MCF 10A (cell line): ENCODE measurements around the gene POLE. TPM values are rescaled to one million over a fixed set of nuclear protein-coding genes. Genes with fewer than 3 reads are reported as not detected.

ENCODE experiments used
- BruUV-seq: library from RNA; stranded (reverse); fragments of 400-500 nt; replicated peaks from 2 replicates; lab custom pipeline; 2021; lab: Mats Ljungman, UMichigan
- CTCF ChIA-PET: fragments of 300-600 bp; sonication (Branson Sonifier 250); formaldehyde crosslinking; extraction: SDS; loops from one replicate; lab custom pipeline; 2021; ENCODE audit warnings: antibody characterized with exemption, inconsistent platforms; lab: Yijun Ruan, JAX
- POLR2A ChIA-PET: fragments of 300-600, 350-650 bp; sonication (Branson Sonifier 250); formaldehyde crosslinking; extraction: SDS; loops from one replicate; lab custom pipeline; 2020; ENCODE audit warnings: antibody characterized with exemption, inconsistent platforms; lab: Yijun Ruan, JAX
- DNase-seq: peaks from one replicate; pipeline ENCODE4 v3.0.0-alpha.2; 2018; ENCODE audit not compliant: unreplicated experiment
- H3K27ac Mint-ChIP-seq: one replicate; pipeline ENCODE4 v1.8.0; 2022; ENCODE audit warnings: mild to moderate bottlenecking, low read depth, mixed read lengths; ENCODE audit not compliant: unreplicated experiment
- H3K27me3 Mint-ChIP-seq: one replicate; pipeline ENCODE4 v1.8.0; 2022; ENCODE audit warnings: mixed read lengths; ENCODE audit not compliant: insufficient read depth, unreplicated experiment
- H3K36me3 Mint-ChIP-seq: one replicate; pipeline ENCODE4 v1.8.0; 2022; ENCODE audit warnings: mild to moderate bottlenecking, moderate library complexity, mixed read lengths; ENCODE audit not compliant: insufficient read depth, unreplicated experiment
- H3K4me1 Mint-ChIP-seq: one replicate; pipeline ENCODE4 v1.8.0; 2022; ENCODE audit warnings: mixed read lengths; ENCODE audit not compliant: insufficient read depth, unreplicated experiment
- H3K4me3 Mint-ChIP-seq: one replicate; pipeline ENCODE4 v1.8.0; 2022; ENCODE audit warnings: mild to moderate bottlenecking, moderate library complexity, mixed read lengths; ENCODE audit not compliant: unreplicated experiment
- H3K9me3 Mint-ChIP-seq: one replicate; pipeline ENCODE4 v1.8.0; 2022; ENCODE audit warnings: mixed read lengths; ENCODE audit not compliant: unreplicated experiment
- intact Hi-C: fragments of 100-400 bp; cut with micrococcal nuclease; formaldehyde crosslinking; loops from 2 replicates; pipeline ENCODE4 v1.14.1; 2022
- total RNA-seq: library from RNA; stranded (reverse); gene quantifications from 2 replicates; pipeline ENCODE4 v1.2.3, GENCODE V29; 2022
- TF ChIP-seq, protein P1 (sequence below): fragments of 200-600 bp; IDR thresholded peaks from one replicate; pipeline ENCODE4 v1.8.0; 2022; ENCODE audit warnings: antibody characterized with exemption, mild to moderate bottlenecking; ENCODE audit not compliant: unreplicated experiment

The POLE gene
- total RNA-seq, 1 experiment from 2014 or later, result 36.3 TPM

DNA sequence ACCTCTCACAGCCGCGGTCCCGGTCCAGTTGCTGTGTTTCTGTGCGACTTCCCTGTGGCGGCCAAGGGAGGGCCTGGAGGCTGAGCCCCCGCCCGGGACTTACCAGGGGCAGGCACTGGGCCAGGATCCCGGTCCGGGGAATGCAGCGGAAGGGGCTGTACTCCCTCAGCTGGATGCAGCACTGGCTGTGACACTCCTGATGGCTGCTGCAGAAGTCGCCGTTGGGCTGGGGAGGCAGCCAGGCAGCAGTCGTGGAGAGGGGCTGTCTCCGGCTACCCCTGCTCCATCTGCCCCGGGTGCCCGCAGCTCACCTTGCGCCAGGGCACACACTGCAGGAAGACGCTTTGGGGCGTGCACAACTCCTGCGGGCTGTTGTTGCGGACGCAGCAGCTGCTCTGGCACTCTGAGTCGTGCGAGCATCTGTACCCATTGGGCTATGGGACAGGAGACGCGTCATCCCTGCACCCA lies 83.0 kb downstream of the POLE start:
- H3K36me3 Mint-ChIP-seq, result no peaks in the 10 kb centered on the region
- no peaks in the 10 kb centered on the region for H3K9me3 Mint-ChIP-seq
- ChIA-PET POLR2A (no interaction called here), CTCF (interaction anchor here (0.6 to 1.6 kb wide), 6 partner anchors 9 to 333 kb away, joined by 3 to 4 read pairs (median 3); no protein-coding TSS in a partner anchor)
- no peak for DNase-seq
- no peak overlapping the region for H3K27ac Mint-ChIP-seq
- H3K4me3 Mint-ChIP-seq, result no peak overlapping the region
- TF ChIP-seq, protein P1, sequence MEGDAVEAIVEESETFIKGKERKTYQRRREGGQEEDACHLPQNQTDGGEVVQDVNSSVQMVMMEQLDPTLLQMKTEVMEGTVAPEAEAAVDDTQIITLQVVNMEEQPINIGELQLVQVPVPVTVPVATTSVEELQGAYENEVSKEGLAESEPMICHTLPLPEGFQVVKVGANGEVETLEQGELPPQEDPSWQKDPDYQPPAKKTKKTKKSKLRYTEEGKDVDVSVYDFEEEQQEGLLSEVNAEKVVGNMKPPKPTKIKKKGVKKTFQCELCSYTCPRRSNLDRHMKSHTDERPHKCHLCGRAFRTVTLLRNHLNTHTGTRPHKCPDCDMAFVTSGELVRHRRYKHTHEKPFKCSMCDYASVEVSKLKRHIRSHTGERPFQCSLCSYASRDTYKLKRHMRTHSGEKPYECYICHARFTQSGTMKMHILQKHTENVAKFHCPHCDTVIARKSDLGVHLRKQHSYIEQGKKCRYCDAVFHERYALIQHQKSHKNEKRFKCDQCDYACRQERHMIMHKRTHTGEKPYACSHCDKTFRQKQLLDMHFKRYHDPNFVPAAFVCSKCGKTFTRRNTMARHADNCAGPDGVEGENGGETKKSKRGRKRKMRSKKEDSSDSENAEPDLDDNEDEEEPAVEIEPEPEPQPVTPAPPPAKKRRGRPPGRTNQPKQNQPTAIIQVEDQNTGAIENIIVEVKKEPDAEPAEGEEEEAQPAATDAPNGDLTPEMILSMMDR, result no peak
- intact Hi-C loops, result no loop called here
- H3K27me3 Mint-ChIP-seq, result peaks cover 83% of the 10 kb centered on the region
- no TSS peak for BruUV-seq
- H3K4me1 Mint-ChIP-seq, result no peaks in the 10 kb centered on the region

DNA sequence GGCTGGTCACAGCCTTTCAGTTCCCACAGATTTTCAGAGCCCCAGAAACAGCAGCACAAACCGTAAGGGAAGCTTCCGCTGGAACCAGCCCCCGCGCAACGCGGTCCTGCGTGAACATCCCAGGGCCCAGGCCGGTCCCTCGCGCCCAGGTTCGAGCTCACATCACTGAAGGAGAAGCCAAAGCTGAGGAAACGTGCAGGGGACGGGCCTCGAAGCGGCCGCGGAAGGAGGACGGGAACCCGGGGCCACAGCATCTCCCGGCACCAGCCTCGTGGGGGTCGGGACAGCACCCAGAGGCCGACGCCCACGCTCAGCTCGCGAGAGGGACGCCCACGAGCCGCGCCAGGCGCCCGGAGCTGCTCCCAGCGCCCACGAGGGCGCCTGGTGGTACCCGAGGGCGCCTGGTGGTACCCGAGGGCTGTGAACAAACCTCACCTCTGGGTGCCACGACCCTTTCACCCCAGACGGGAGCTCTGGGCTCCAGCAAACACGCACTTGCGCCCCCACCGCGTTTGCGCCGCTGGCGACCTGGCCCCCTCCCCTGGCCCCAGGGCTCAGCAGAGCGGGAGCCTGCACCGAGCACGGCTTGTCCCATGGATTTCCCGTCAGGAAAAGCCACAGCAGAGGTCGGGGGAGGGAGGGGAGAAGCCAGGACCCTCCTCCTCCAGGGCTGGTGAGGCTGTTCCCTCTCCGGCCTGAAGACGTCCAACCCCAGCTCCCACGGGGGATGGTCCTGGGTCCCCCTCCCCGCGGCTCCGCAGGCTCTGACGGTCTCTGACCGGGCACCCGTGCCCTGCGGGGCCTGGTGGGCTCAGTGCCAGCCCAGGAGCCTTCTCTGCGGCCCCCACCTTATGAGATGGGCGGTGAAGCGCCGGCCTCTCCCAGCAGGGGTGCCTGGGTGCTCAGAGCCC lies 83.6 kb downstream of the POLE start:
- TF ChIP-seq, protein P1, result no peak
- intact Hi-C loops, result no loop called here
- no TSS peak for BruUV-seq
- Mint-ChIP-seq H3K27me3 (peaks cover 88% of the 10 kb centered on the region), H3K36me3 (no peaks in the 10 kb centered on the region), H3K27ac (no peak overlapping the region), H3K9me3 (no peaks in the 10 kb centered on the region), H3K4me1 (no peaks in the 10 kb centered on the region), H3K4me3 (no peak overlapping the region)
- DNase-seq, result no peak
- ChIA-PET CTCF (interaction anchor here (0.6 to 1.6 kb wide), 5 partner anchors 10 to 333 kb away, joined by 3 to 4 read pairs (median 3); no protein-coding TSS in a partner anchor), POLR2A (no interaction called here)

DNA sequence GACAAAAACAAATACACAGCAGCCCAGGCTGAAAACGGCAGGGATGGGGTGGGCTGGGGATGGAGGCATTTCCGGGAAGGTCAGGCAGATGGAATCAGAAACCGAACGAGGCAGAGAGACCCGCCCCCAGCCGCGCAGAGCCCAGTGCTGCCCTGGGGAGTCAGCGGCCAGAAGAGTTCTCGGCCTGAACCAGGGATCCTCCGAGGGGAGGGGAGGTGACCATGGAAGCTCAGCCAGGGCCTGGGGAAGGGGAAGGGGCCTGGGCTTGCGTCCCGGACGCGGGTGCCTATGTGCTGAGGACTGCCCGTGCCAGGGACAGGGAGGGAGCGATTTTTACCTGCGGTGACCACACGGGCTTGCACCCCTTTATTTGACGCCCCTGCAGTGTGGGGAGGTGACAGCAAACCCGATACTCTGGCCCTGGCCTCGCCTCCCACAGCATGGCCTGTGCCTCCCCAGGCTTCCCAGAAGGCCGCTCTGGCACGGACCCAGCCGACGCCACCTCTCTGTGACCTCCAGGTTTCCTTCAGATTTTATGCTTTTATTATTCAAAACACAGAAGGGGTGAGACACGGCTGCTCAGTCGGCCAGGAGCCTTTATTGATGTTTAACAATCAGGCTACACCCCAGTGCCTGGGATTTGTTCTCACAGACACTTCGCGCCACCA lies 84.4 kb downstream of the POLE start:
- ChIA-PET POLR2A (no interaction called here), CTCF (interaction anchor here (0.7 to 1.6 kb wide), 2 partner anchors 12 to 187 kb away, joined by 3 read pairs; no protein-coding TSS in a partner anchor)
- Mint-ChIP-seq H3K27me3 (peaks cover 88% of the 10 kb centered on the region), H3K9me3 (no peaks in the 10 kb centered on the region), H3K4me1 (no peaks in the 10 kb centered on the region), H3K36me3 (no peaks in the 10 kb centered on the region), H3K4me3 (no peak overlapping the region), H3K27ac (no peak overlapping the region)
- no TSS peak for BruUV-seq
- intact Hi-C loops, result no loop called here
- DNase-seq, result no peak
- TF ChIP-seq, protein P1, result no peak
